ENCODE measurements around the gene ADNP.

The ADNP gene

GRCh38 chr20:50953821-50954220 is 22.6 kb upstream of the ADNP start:
- H3K36me3 ChIP-seq (ENCODE audit: control insufficient read depth, insufficient read depth, low read length), result no peaks in the 10 kb centered on the region
- H3K27ac ChIP-seq, result no peak overlapping the region

GRCh38 chr20:50953196-50953595 is 22.0 kb upstream of the ADNP start:
- Histone ChIP-seq H3K79me2 (peaks cover 48% of the 10 kb centered on the region), H3K9ac (no peak overlapping the region), H3K4me3 (ENCODE audit: low read depth, low read length) (no peak overlapping the region), H3K27ac (no peak overlapping the region), H2AFZ (no peak overlapping the region), H3K27me3 (ENCODE audit: control insufficient read depth, insufficient read depth, low read length) (no peaks in the 10 kb centered on the region), H3K36me3 (ENCODE audit: control insufficient read depth, insufficient read depth, low read length) (no peaks in the 10 kb centered on the region), H3K4me2 (ENCODE audit: low read length) (no peak overlapping the region), H3K9me3 (ENCODE audit: control insufficient read depth, low read length) (no peaks in the 10 kb centered on the region), H3K4me1 (peaks cover 3% of the 10 kb centered on the region)
- no peak for TF ChIP-seq CTCF (IDR thresholded peaks at IDR 0.05)

More at GRCh38 chr20:50953821-50954220, 22.6 kb upstream of the ADNP start:
- H2AFZ ChIP-seq, result no peak overlapping the region
- no peaks in the 10 kb centered on the region for H3K9me3 ChIP-seq (ENCODE audit: control insufficient read depth, low read length)
- H3K79me2 ChIP-seq, result peaks cover 47% of the 10 kb centered on the region
- peaks cover 3% of the 10 kb centered on the region for H3K4me1 ChIP-seq
- H3K9ac ChIP-seq, result no peak overlapping the region
- no peak overlapping the region for H3K4me2 ChIP-seq (ENCODE audit: low read length)
- H3K27me3 ChIP-seq (ENCODE audit: control insufficient read depth, insufficient read depth, low read length), result no peaks in the 10 kb centered on the region
- H3K4me3 ChIP-seq (ENCODE audit: low read depth, low read length), result no peak overlapping the region
- TF ChIP-seq CTCF (IDR thresholded peaks at IDR 0.05), result no peak

- Histone ChIP-seq H3K79me2 (peaks cover 45% of the 10 kb centered on the region), H3K9me3 (ENCODE audit: control insufficient read depth, low read length) (no peaks in the 10 kb centered on the region), H3K27ac (no peak overlapping the region), H3K36me3 (ENCODE audit: control insufficient read depth, insufficient read depth, low read length) (no peaks in the 10 kb centered on the region), H2AFZ (no peak overlapping the region), H3K4me2 (ENCODE audit: low read length) (no peak overlapping the region), H3K4me3 (ENCODE audit: low read depth, low read length) (no peak overlapping the region), H3K4me1 (no peaks in the 10 kb centered on the region), H3K27me3 (ENCODE audit: control insufficient read depth, insufficient read depth, low read length) (no peaks in the 10 kb centered on the region), H3K9ac (no peak overlapping the region)
- no peak for TF ChIP-seq CTCF (IDR thresholded peaks at IDR 0.05)
These were observed 17.0 kb upstream of the ADNP start for GRCh38 chr20:50948132-50948785.

GRCh38 chr20:50943069-50943468 is 11.8 kb upstream of the ADNP start:
- Histone ChIP-seq H3K79me2 (peaks cover 28% of the 10 kb centered on the region), H3K27ac (no peak overlapping the region), H3K9me3 (ENCODE audit: control insufficient read depth, low read length) (no peaks in the 10 kb centered on the region), H3K36me3 (ENCODE audit: control insufficient read depth, insufficient read depth, low read length) (no peaks in the 10 kb centered on the region), H2AFZ (no peak overlapping the region), H3K4me1 (no peaks in the 10 kb centered on the region), H3K4me2 (ENCODE audit: low read length) (no peak overlapping the region), H3K9ac (no peak overlapping the region), H3K4me3 (ENCODE audit: low read depth, low read length) (no peak overlapping the region), H3K27me3 (ENCODE audit: control insufficient read depth, insufficient read depth, low read length) (no peaks in the 10 kb centered on the region)
- TF ChIP-seq CTCF (IDR thresholded peaks at IDR 0.05), result no peak

- Histone ChIP-seq H3K36me3 (ENCODE audit: control insufficient read depth, insufficient read depth, low read length) (no peaks in the 10 kb centered on the region), H2AFZ (no peak overlapping the region), H3K4me2 (ENCODE audit: low read length) (no peak overlapping the region), H3K27me3 (ENCODE audit: control insufficient read depth, insufficient read depth, low read length) (no peaks in the 10 kb centered on the region), H3K27ac (no peak overlapping the region), H3K4me3 (ENCODE audit: low read depth, low read length) (no peak overlapping the region), H3K4me1 (peaks cover 7% of the 10 kb centered on the region), H3K9ac (no peak overlapping the region), H3K79me2 (peaks cover 13% of the 10 kb centered on the region), H3K9me3 (ENCODE audit: control insufficient read depth, low read length) (no peaks in the 10 kb centered on the region)
- no peak for TF ChIP-seq CTCF (IDR thresholded peaks at IDR 0.05)
These were observed 2.4 kb upstream of the ADNP start for GRCh38 chr20:50933589-50933988.
